Spinal cord (tissue), 10 donors: Measurements from ENCODE around the gene FNBP1. TPM values are rescaled to one million over a fixed set of nuclear protein-coding genes. Genes with fewer than 3 reads are reported as not detected.

Experiments
- DNase-seq, 6 donors: peaks; one replicate each; pipeline versions ENCODE4 v3.0.0 to v3.0.0-alpha.2; 2013 to 2015; ENCODE audit warnings: low spot score in 6 of 6, low read depth in 4 of 6
- H3K27ac ChIP-seq: one replicate; pipeline ENCODE4 v1.5.1; 2013; ENCODE audit warnings: low read depth, low read length, control low read depth
- H3K27me3 ChIP-seq: one replicate; pipeline ENCODE4 v1.6.1; 2013; ENCODE audit warnings: low read length; ENCODE audit not compliant: control insufficient read depth, insufficient read depth
- H3K36me3 ChIP-seq: one replicate; pipeline ENCODE4 v1.6.1; 2013; ENCODE audit warnings: low read length; ENCODE audit not compliant: control insufficient read depth, insufficient read depth
- H3K4me1 ChIP-seq: one replicate; pipeline ENCODE4 v1.6.1; 2013; ENCODE audit warnings: low read length; ENCODE audit not compliant: control insufficient read depth, insufficient read depth
- H3K4me3 ChIP-seq: one replicate; pipeline ENCODE4 v1.5.1; 2013; ENCODE audit warnings: low read depth, low read length, control low read depth
- H3K9me3 ChIP-seq: one replicate; pipeline ENCODE4 v1.6.1; 2013; ENCODE audit warnings: low read length; ENCODE audit not compliant: control insufficient read depth, insufficient read depth
- WGBS: methylation state at CpG from one replicate; pipeline ENCODE4 v1.1.5; 2013; ENCODE audit warnings: missing lambda C conversion rate; ENCODE audit not compliant: insufficient coverage; 5-methylcytosine and 5-hydroxymethylcytosine counted together
- polyA plus RNA-seq, 2 donors: library from polyadenylated mRNA; unstranded; fragments of 120-200 nt; gene quantifications; one replicate each; pipeline ENCODE4 v1.2.1, GENCODE V29; 2013; ENCODE audit not compliant: insufficient read length in 2 of 2
- total RNA-seq, 2 donors: library from RNA; depleted of rRNA in 1 of 2; stranded (reverse); fragments of 120-200 nt in 1 of 2; fragments of >200 nt in 1 of 2; gene quantifications; one replicate each; pipeline versions ENCODE4 v1.2.3 to v1.2.4, GENCODE V29; 2013 to 2014
- donor health status: healthy.

FNBP1 gene
- total and polyA plus RNA-seq, 4 donors = 47.8 to 105 (median 79.2) TPM

DNA sequence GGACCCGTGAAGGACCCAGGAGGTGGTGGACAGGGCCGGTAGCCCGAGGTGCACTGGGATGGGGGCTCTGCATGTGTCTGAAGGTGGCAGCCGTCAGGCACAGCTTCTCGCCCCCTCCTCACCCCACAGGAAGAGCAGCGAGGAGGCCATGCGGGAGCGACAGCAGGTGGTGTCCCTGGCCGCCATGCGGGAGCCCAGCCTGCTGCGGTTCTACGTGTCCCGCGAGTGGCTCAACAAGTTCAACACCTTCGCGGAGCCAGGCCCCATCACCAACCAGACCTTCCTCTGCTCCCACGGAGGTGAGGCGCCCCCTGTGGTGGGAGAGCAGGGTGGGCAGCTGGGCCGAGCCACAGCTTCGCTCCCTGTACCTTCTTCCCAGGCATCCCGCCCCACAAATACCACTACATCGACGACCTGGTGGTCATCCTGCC lies 167.8 kb downstream of the FNBP1 start:
- H3K36me3 ChIP-seq = peaks cover 4% of the 10 kb centered on the region
- DNase-seq = no peak
- WGBS = 91% methylated on average over 12 of the region's 23 CpGs
- no peaks in the 10 kb centered on the region for H3K9me3 ChIP-seq
- no peak overlapping the region for H3K4me3 ChIP-seq
- no peaks in the 10 kb centered on the region for H3K4me1 ChIP-seq
- H3K27ac ChIP-seq = no peak overlapping the region
- no peaks in the 10 kb centered on the region for H3K27me3 ChIP-seq

DNA sequence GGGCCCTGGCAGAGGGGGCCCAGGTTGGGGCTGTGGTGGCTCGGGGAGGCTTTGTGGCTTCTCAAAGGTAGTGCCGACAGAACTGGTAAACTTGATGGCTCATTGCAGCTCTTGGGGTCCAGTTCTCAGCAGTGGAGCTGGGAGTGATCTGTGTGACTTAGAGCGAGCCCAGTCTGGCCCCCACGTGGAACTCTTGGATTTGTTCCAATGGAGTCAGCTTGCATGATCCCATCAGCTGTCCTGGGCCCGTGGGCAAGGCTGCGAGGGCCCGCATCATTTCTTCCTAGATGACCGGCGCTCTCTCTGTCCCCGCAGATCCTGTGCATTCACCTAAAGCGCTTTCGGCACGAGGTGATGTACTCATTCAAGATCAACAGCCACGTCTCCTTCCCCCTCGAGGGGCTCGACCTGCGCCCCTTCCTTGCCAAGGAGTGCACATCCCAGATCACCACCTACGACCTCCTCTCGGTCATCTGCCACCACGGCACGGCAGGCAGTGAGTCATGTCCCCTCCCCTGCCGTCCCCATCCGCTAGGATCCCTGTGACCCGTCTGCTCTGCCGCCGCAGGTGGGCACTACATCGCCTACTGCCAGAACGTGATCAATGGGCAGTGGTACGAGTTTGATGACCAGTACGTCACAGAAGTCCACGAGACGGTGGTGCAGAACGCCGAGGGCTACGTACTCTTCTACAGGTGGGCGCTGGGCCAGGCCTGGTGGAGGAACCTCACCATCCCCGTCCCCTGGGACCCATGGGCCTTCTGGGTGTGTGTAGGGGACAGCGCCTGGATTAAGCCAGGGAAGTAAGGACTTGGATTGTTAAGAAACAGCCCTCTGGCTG lies 168.5 kb downstream of the FNBP1 start:
- no peak overlapping the region for H3K27ac ChIP-seq
- WGBS = 94% methylated on average over 38 of the region's 38 CpGs

DNA sequence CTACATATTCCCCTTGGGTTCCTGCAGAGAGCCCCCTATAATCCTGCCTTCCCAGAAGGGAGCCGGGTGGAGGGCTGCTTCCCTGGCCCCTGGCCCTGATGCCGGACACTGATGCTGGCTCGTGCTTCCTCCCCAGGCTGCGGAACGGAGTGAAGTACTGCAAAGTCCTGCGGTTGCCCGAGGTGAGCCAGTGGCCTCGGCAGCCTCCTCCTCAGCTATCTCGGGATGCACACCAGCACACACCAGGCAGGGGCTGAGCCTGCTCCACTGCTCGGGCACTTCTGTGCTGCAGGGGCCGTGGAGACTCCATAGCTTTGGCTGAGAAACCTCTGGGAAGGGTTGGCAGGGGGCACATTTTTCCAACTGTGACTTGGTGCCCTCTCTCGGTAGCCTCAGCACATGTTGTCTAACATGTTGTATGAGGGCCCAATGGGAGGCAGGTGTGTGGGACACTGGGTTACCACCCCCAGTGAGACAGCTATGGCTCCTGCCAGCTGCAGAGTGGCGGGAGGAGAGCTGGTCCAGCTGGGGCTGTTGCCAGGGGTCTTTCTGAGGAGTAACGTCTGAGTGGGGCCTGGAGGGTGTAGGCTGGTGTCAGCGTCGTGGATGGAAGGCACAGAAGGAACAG lies 169.3 kb downstream of the FNBP1 start:
- Histone ChIP-seq H3K4me1 (no peaks in the 10 kb centered on the region), H3K4me3 (no peak overlapping the region), H3K36me3 (peaks cover 19% of the 10 kb centered on the region), H3K9me3 (no peaks in the 10 kb centered on the region), H3K27me3 (no peaks in the 10 kb centered on the region), H3K27ac (no peak overlapping the region)
- 74% methylated on average over 15 of the region's 16 CpGs for WGBS
- no peak for DNase-seq

More for the DNA sequence above, 168.5 kb downstream of the FNBP1 start:
- DNase-seq = no peak
- Histone ChIP-seq H3K27me3 (no peaks in the 10 kb centered on the region), H3K36me3 (peaks cover 11% of the 10 kb centered on the region), H3K4me3 (no peak overlapping the region), H3K4me1 (no peaks in the 10 kb centered on the region), H3K9me3 (no peaks in the 10 kb centered on the region)

- H3K27ac ChIP-seq = no peak overlapping the region
- H3K27me3 ChIP-seq = no peaks in the 10 kb centered on the region
- no peak overlapping the region for H3K4me3 ChIP-seq
- no peaks in the 10 kb centered on the region for H3K9me3 ChIP-seq
- 51% methylated on average over 6 of the region's 11 CpGs for WGBS
- H3K36me3 ChIP-seq = peaks cover 45% of the 10 kb centered on the region
- DNase-seq = no peak
- peaks cover 12% of the 10 kb centered on the region for H3K4me1 ChIP-seq
Observed at GRCh38 chr9:129871046-129871445, 171.9 kb downstream of the FNBP1 start.

DNA sequence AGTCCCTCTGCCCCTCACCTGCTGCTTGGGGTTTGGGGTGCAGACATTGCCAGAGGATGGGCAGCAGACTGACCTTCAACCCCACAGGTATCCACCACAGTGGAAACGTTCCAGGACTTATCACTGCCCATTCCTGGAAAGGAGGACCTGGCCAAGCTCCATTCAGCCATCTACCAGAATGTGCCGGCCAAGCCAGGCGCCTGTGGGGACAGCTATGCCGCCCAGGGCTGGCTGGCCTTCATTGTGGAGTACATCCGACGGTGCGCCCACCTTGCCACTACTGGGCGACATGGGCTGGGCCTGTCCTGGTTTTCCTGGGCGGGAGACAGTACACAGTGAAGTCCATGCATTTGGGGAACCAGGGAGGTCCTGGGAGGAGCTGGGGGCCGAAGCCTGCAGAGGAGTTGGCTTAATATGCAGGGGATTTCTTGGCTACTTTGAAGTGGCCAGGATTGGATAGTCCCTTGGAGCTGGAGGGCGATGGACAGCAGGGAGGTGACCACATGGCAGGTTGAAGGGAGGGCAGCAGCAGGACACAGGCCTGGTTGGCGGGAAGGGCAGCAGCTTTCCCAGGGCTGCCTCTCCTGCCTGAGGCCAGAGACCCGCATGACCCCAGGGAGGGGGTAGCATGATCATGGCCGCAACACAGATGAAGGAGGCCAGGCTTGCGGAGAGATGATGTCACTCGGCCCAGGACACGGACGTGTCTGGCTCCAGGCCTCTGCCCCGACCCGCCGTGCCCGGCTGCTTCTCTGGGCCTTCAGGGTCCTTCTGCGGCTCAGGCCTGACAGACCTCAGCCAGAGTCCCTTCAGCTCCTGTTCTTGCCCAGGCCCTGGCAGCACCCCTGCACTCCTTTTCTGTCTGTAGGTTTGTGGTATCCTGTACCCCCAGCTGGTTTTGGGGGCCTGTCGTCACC lies 173.1 kb downstream of the FNBP1 start:
- Histone ChIP-seq H3K27ac (no peak overlapping the region), H3K4me1 (peaks cover 16% of the 10 kb centered on the region), H3K9me3 (no peaks in the 10 kb centered on the region), H3K4me3 (no peak overlapping the region), H3K36me3 (peaks cover 57% of the 10 kb centered on the region), H3K27me3 (no peaks in the 10 kb centered on the region)
- DNase-seq = no peak
- WGBS = 92% methylated on average over 24 of the region's 24 CpGs

- H3K9me3 ChIP-seq = no peaks in the 10 kb centered on the region
- H3K27ac ChIP-seq = no peak overlapping the region
- DNase-seq = no peak
- WGBS = 93% methylated on average over 28 of the region's 28 CpGs
- H3K4me3 ChIP-seq = no peak overlapping the region
- peaks cover 61% of the 10 kb centered on the region for H3K36me3 ChIP-seq
- H3K4me1 ChIP-seq = peaks cover 16% of the 10 kb centered on the region
- H3K27me3 ChIP-seq = no peaks in the 10 kb centered on the region
Observed at GRCh38 chr9:129868872-129869486, 174.0 kb downstream of the FNBP1 start.

DNA sequence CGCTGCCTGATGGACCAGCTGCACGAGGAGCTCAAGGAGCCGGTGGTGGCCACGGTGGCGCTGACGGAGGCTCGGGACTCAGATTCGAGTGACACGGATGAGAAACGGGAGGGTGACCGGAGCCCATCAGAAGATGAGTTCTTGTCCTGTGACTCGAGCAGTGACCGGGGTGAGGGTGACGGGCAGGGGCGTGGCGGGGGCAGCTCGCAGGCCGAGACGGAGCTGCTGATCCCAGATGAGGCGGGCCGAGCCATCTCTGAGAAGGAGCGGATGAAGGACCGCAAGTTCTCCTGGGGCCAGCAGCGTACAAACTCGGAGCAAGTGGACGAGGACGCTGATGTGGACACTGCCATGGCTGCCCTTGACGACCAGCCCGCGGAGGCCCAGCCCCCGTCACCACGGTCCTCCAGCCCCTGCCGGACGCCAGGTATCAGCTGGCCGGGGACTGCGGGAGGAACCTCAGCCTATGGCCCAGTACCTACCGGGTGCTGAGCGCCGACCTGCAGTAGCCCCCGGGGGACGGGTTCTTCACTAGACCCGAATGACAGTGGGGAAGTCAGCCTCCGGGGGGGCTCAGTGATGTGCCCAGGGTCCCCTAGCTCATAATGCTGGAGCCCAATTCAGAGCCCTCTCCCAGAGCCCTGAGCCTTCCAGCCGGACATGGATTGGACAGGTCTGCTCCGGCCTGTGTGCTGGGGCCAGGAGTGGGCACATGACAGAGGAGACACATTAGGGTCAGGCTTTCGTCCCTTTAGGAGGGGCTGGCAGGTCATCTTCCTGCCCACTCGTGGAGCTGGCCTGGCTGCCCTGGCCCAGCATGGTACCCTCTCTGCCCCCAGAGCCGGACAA lies 174.7 kb downstream of the FNBP1 start:
- Histone ChIP-seq H3K4me1 (peaks cover 16% of the 10 kb centered on the region), H3K27me3 (no peaks in the 10 kb centered on the region), H3K9me3 (no peaks in the 10 kb centered on the region), H3K27ac (no peak overlapping the region), H3K36me3 (peaks cover 66% of the 10 kb centered on the region), H3K4me3 (no peak overlapping the region)
- DNase-seq = no peak
- WGBS = 88% methylated on average over 48 of the region's 48 CpGs

DNA sequence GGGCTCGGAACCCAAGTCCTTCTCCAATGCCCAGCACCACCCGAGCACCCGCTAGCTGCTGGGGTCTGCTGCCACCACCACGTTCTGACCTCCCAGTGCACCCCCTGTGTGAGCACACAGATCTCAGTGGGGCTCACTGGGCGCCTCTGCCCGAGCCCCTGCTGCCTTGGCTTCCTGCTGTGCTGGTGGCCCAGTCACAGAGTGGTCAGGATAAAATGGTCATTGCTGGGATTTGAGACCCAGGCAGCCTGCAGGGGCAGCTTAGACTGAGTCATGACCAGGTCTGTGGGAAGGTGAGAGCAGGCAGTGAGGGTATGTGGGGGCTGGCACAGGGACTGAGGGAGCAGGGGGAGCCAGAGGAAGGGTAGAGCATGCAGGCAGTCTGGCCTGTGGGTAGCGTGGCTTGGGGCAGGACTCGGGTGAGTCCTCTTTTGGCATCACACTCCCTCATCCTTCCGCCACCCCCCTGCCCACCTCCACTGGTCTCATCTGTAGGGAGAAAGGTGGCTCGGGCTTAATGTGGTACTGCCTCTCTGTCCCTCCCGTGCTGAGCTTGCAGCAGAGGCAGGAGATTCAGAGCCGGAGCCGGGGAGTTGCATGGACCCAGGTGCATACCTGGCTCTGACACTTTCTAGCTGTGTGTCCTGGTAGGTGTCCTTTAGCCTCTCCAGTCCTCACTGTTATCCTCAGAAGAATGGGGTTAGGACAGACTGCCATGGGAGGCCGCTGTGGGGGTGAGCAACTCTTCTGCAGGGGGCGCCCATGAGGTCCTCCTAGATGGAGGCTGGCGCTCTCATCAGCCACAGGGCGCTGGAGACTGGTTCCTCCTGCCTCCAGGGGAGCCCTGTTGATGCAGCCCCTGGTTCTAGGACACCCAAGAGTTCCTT lies 175.6 kb downstream of the FNBP1 start:
- Histone ChIP-seq H3K4me3 (no peak overlapping the region), H3K4me1 (peaks cover 16% of the 10 kb centered on the region), H3K9me3 (no peaks in the 10 kb centered on the region), H3K27ac (no peak overlapping the region), H3K36me3 (peaks cover 70% of the 10 kb centered on the region), H3K27me3 (no peaks in the 10 kb centered on the region)
- WGBS = 69% methylated on average over 14 of the region's 17 CpGs
- no peak for DNase-seq
